ENCODE results near the gene GRK1.

Gene GRK1

GRCh38 chr13:113771709-113772331 lies 104.8 kb downstream of the GRK1 start:
- H3K27ac ChIP-seq: no peak overlapping the region
- TF ChIP-seq ZFX (IDR thresholded peaks at IDR 0.05; ENCODE audit: borderline replicate concordance) (no peak), CTCF (IDR thresholded peaks at IDR 0.05) (no peak)

- TF ChIP-seq ZFX (IDR thresholded peaks at IDR 0.05; ENCODE audit: borderline replicate concordance) (no peak), CTCF (IDR thresholded peaks at IDR 0.05) (no peak)
- no peak overlapping the region for H3K27ac ChIP-seq
Measured at GRCh38 chr13:113774177-113775107, 107.4 kb downstream of the GRK1 start.

GRCh38 chr13:113775451-113776145 lies 108.6 kb downstream of the GRK1 start:
- TF ChIP-seq CTCF (IDR thresholded peaks at IDR 0.05): no peak
- no peak for TF ChIP-seq ZFX (IDR thresholded peaks at IDR 0.05; ENCODE audit: borderline replicate concordance)
- no peak overlapping the region for H3K27ac ChIP-seq

GRCh38 chr13:113776231-113777125 lies 109.5 kb downstream of the GRK1 start:
- TF ChIP-seq CTCF (IDR thresholded peaks at IDR 0.05) (no peak), ZFX (IDR thresholded peaks at IDR 0.05; ENCODE audit: borderline replicate concordance) (no peak)

GRCh38 chr13:113777311-113778260 lies 110.6 kb downstream of the GRK1 start:
- no peak overlapping the region for H3K27ac ChIP-seq
- TF ChIP-seq ZFX (IDR thresholded peaks at IDR 0.05; ENCODE audit: borderline replicate concordance) (no peak), CTCF (IDR thresholded peaks at IDR 0.05) (no peak)

More at GRCh38 chr13:113776231-113777125, 109.5 kb downstream of the GRK1 start:
- no peak overlapping the region for H3K27ac ChIP-seq

GRCh38 chr13:113781571-113781970 lies 114.6 kb downstream of the GRK1 start:
- no peak overlapping the region for H3K27ac ChIP-seq
- TF ChIP-seq CTCF (IDR thresholded peaks at IDR 0.05): no peak
- no peak for TF ChIP-seq ZFX (IDR thresholded peaks at IDR 0.05; ENCODE audit: borderline replicate concordance)

Data from 22Rv1 (cell line).